ENCODE results near the gene SCNM1. TPM values are rescaled to one million over a fixed set of nuclear protein-coding genes. Genes with fewer than 3 reads are reported as not detected.
"Not testable (repeated sequence)": the region's sequence is repeated elsewhere in the genome, so short reads cannot be mapped to it uniquely, and the experiment has no call there.

Gene SCNM1
- total RNA-seq, 1 experiment from 2014 or later: 25.5 TPM

GRCh38 chr1:151146412-151147131 lies 19.4 kb upstream of the SCNM1 start, which contains the start of gene SEMA6C:
Gene SEMA6C, minus strand, starts transcription at chr1:151146631. Its CDS starts 4,010 bp downstream, at chr1:151142621.
- peak; percentile 89 for DNase-seq (ENCODE audit: low read depth)

DNA sequence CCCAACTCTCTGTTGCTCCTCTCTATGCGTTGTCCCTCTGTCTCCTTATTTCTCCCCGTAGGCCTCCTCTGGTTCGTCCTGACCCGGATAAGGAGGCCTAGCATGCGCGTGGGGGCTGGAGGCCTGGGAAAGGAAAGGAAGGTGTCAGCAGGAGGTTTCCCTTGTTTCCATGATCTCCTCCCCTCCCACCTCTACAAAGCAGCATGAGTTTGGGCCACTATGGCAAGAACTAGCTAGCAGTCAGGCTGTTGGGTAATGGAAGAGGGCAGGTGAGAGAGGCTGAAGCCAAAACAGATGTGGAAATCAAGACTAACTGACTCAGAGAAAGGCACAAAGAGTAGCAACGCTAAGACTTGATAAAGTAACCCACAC lies 18.8 kb upstream of the SCNM1 start:
- DNase-seq (ENCODE audit: low read depth): peak; percentile 57

GRCh38 chr1:151147665-151148064 lies 18.3 kb upstream of the SCNM1 start:
- DNase-seq (ENCODE audit: low read depth): no peak

GRCh38 chr1:151156515-151156819 lies 9.5 kb upstream of the SCNM1 start, which contains the start of gene TNFAIP8L2:
Gene TNFAIP8L2, plus strand, starts transcription at chr1:151156649. Its CDS starts 2,049 bp downstream, at chr1:151158698.
- no peak for DNase-seq (ENCODE audit: low read depth)

DNA sequence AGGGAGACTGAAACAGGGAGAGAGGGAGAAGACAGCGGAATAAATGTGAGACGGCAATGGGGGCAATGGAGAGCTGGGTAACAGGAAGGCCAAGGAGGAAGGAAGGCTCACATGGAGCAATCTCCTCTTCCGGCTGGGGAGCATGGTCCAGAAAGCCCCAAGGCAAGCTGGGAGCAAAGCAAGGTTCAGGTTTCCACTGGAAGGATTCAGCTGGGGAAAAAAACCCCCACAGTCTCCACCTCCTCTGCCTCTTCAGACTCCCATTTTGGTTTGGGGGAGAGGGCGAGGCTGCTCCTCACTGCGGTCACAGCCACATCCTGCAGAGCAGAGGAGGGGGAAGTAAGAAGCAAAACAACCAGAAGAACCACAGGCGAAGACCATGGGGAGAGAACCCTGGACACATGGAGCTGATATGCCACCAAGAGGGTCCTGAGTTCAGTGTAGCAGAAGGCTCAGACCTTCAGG lies 8.8 kb upstream of the SCNM1 start:
- DNase-seq (ENCODE audit: low read depth): no peak

- no peak for DNase-seq (ENCODE audit: low read depth)
These were observed 7.6 kb upstream of the SCNM1 start for GRCh38 chr1:151158326-151158725.

GRCh38 chr1:151158751-151159251 lies 7.1 kb upstream of the SCNM1 start:
- DNase-seq (ENCODE audit: low read depth): no peak

- no peak for DNase-seq (ENCODE audit: low read depth)
These were observed 6.6 kb upstream of the SCNM1 start for GRCh38 chr1:151159373-151159772.

GRCh38 chr1:151164732-151165280 lies 1.1 kb upstream of the SCNM1 start:
- DNase-seq (ENCODE audit: low read depth): no peak

- DNase-seq (ENCODE audit: low read depth): peak; percentile 60
These were observed 635 bp upstream of the SCNM1 start for GRCh38 chr1:151165281-151165737.

GRCh38 chr1:151166505-151166956 lies 587 bp downstream of the SCNM1 start:
- DNase-seq (ENCODE audit: low read depth): peak; percentile 76

GRCh38 chr1:151167116-151167515 lies 1.2 kb downstream of the SCNM1 start:
- no peak for DNase-seq (ENCODE audit: low read depth)

DNA sequence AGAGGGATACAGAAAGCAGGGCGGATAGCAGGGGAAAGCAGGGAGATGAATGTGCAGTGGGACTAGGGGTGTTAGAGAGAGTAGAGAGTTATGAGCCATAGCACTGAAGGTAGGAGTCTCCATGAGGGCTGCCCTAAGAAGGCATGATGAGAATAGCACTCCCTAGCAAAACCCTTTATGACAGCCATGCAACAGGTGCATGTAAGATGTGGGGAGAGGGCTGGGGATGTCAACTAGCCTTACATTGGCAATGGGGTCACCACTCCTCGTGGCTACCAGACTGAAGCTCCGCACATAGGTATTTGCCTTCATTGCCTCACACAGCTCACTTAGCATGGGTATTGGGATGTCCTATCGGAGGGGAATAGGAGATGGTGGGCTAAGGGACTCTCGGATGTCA lies 5.2 kb downstream of the SCNM1 start:
- DNase-seq (ENCODE audit: low read depth): no peak

GRCh38 chr1:151175041-151175741 lies 9.2 kb downstream of the SCNM1 start:
- no peak for DNase-seq (ENCODE audit: low read depth)

GRCh38 chr1:151175863-151176262 lies 9.9 kb downstream of the SCNM1 start, which contains the start of gene TMOD4:
Gene TMOD4, minus strand, starts transcription at chr1:151175981. Its CDS starts 1,106 bp downstream, at chr1:151174875.
- no peak for DNase-seq (ENCODE audit: low read depth)

GRCh38 chr1:151176514-151177045 lies 10.6 kb downstream of the SCNM1 start:
- DNase-seq (ENCODE audit: low read depth): no peak

- DNase-seq (ENCODE audit: low read depth): no peak
These were observed 18.3 kb downstream of the SCNM1 start for GRCh38 chr1:151184211-151184610.

DNA sequence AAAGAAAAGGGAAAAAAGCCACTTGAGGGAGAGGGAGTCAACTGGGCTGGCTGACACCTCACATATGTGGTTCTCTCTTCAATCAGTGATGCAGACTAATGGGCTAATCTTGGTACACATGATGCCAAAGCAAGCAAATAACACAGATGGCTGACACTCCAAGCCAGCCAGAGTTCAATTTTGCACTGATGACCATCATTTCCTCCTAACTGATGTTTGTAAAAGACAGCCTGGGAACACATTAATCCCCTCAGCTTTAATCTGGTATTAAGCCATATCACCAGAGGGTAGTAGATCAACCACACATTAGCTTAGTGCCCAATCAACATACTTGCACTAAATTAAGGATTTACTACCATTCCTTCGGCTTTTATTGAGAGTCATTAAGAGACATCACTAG lies 21.3 kb downstream of the SCNM1 start:
- no peak for DNase-seq (ENCODE audit: low read depth)

- DNase-seq (ENCODE audit: low read depth): not testable (repeated sequence)
These were observed 22.7 kb downstream of the SCNM1 start for GRCh38 chr1:151188667-151189066.

DNA sequence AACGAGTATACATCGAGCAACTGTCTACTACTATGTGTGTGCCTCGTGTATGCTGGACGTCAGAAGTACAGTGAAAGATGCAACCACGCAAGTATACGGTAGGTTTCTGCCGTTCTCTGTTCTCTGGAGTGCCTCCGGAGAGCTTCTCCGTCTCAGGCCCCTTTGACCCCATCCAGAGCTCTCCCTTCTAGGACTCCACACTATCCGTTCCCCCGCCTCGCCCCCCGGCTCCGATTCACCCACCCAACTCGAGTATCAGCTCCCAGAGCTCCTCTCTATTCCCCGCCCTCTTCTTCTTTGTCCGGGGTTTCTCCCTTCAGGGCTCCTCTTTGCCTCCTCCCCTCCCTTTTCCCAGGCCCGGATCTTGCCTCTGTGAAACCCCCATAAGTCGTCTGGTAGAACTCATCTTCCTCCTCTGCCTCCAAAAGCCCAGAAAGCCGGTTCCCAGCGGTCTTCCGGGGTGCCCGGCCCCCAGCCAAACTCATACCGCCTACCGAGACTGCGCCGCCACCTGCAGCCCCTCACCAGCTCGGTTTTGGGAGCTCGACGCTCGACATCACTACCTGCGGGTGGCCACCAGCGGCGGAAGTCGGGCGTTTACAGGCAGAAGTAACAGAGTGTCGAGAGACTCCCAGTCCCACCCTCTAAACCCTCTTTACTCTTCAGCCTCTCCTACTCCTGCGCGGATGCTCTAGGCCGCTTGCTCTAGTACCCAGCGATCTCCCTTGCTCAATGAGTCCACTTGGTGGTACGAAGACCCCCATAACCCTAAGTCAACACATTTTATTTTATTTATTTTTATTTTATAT lies 23.9 kb downstream of the SCNM1 start, which contains the start of gene VPS72:
VPS72 (minus strand) TSS at position 561 of the 809 bp plus-strand sequence; CDS start at position 485, 76 bp downstream.
- DNase-seq (ENCODE audit: low read depth): peak; percentile 83

DNA sequence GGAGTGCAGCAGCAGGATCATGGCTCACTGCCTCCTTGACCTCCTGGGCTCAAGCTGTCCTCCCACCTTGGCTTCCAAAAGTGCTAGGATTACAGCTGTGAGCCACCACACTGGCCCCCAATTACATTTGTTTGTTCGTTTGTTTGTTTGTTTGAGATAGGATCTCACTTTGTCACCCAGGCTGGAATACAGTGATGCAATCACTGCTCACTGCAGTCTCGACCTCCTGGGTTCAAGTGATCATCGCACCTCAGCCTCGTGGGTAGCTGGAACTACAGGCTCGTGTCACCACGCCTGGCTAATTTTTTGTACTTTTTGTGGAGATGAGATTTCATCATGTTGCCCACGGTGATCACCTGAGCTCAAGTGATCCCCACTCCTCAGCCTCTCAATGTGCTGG lies 26.1 kb downstream of the SCNM1 start:
- no peak for DNase-seq (ENCODE audit: low read depth)

All from LHCN-M2 (cell line).